ENCODE results near the gene SSBP4.

Gene SSBP4

DNA sequence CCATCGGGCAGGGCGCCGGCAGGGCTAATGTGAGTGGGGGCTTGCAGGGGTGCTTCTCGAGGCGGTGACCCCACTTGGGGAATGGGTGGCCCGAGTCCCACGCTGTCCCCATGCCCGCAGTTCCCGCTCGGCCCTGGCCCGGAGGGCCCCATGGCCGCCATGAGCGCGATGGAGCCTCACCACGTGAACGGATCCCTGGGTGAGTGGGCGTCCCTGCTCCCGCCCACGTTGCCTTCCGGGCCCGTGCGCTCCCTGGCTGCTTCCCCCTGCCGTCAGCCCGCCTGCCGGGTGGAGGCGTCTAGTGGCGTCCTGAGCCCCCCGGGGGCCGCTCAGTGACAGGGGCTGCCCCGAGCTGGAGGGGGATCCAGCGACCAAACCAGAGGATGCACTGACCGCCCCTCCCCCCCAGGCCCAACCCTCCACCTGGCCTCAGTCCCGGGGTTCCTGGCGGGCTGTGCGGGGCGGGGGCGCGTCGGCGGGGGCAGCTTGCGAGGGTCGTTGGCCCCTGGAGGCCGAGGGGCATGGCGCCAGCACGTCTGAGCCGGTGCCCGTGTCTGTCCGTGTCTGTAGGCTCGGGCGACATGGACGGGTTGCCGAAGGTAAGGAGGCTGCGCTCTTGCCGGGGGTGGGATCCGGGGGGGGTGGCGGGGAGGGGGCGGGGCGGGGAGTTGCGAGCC lies 14.0 kb downstream of the SSBP4 start:
- DNase-seq (ENCODE audit: low read depth): no peak

DNA sequence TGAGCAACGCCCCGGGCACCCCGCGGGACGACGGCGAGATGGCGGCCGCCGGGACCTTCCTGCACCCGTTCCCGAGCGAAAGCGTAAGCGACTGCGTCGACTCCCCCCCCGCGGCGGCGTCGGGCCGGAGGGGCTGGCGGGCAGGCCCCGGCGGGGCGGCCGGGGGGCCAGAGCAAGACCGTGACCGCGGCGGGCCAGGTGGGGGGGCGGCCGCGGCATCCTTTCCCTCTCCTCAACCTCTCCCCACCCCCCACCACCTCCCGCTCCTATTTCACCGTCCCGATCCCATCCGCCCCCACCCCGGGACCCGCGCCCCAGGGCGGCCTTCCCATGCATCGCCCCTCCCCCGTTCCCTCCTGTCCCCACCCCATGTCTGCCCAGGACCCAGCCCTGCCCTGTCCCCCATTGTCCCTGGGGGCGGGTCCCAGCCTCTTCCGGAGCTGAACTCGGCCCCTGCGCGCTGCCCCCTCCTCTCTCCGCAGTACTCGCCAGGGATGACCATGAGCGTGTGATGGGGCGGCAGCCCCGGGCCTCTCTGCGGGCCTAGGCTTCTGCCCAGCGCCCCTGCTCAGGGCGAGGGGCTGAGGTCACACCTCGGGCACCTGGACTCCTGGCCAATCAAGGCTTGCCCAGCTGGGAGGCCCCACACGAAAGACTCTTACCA lies 14.7 kb downstream of the SSBP4 start:
- DNase-seq (ENCODE audit: low read depth): no peak

DNA sequence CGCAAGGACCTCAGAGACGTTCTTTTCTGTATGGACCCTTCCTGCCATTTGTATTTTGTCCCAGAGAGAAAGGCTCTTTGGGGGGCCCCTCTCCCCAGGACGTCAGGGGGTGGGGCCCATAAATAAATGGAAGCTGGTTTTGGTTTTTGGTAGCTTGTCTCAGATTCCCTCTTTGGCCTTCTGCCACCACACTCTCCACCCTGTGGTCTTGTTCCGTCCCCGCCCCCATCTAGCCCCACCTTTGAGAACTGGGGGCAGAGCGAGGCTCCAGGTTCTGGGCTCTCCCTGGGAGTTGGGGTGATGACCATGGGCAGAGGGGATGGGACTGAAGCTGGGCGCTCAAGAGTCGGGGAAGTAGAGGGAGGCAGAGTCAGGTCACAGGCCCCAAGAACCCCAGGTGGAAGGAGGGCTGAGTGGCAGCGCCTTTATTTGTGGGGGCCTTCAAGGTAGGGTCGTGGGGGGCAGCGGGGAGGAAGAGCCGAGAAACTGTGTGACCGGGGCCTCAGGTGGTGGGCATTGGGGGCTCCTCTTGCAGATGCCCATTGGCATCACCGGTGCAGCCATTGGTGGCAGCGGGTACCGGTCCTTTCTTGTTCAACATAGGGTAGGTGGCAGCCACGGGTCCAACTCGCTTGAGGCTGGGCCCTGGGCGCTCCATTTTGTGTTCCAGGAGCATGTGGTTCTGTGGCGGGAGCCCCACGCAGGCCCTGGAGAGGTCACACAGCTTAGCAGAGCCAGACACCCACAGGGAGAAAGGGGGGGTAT lies 15.4 kb downstream of the SSBP4 start:
- no peak for DNase-seq (ENCODE audit: low read depth)

GRCh38 chr19:18435178-18435841 lies 16.1 kb downstream of the SSBP4 start:
- no peak for DNase-seq (ENCODE audit: low read depth)

- DNase-seq (ENCODE audit: low read depth): no peak
Observed at GRCh38 chr19:18435842-18436670, 16.9 kb downstream of the SSBP4 start.

GRCh38 chr19:18436671-18437490 lies 17.7 kb downstream of the SSBP4 start:
- peak; percentile 66 for DNase-seq (ENCODE audit: low read depth)

- no peak for DNase-seq (ENCODE audit: low read depth)
Observed at GRCh38 chr19:18437491-18438330, 18.5 kb downstream of the SSBP4 start, which contains the start of gene ISYNA1. TSS of gene ISYNA1 (minus strand) at chr19:18438133. CDS start at chr19:18437979, 154 bp downstream.

DNA sequence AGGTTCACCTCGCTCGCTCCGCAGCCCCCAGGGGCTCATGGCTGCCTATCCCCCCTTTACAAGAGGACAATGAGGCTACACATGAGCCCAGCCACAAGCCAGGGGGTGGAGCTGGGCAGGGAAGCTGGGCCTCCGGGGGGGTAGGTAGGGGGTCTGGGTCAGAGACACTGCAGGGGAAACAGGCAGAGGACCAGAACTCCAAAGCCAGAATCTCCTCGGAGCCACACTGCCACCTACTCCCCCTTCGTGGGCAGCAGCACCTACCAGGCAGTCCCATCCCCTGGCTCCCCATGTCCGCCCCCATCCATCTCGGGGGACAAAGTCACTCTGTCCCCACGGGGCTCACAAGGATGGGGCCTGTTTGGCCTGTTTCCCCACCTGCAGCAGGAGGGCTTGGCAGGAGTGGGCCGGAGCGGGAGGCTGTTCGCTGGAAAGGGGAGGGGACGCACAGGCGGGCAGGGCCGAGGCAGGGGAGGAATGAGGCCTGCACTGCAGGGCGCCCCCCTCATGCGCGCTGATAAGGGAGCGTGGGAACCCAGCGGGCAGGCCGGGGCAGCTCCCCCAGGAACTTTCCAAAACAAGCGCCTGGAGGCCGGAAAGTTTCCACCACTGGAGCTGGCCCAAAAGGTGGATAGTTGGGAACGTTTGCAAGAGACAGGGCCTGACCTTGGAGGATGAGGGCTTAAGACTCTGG lies 19.3 kb downstream of the SSBP4 start:
- no peak for DNase-seq (ENCODE audit: low read depth)

GRCh38 chr19:18439025-18439909 lies 20.1 kb downstream of the SSBP4 start:
- DNase-seq (ENCODE audit: low read depth): no peak

GRCh38 chr19:18439910-18440237 lies 20.7 kb downstream of the SSBP4 start:
- no peak for DNase-seq (ENCODE audit: low read depth)

DNA sequence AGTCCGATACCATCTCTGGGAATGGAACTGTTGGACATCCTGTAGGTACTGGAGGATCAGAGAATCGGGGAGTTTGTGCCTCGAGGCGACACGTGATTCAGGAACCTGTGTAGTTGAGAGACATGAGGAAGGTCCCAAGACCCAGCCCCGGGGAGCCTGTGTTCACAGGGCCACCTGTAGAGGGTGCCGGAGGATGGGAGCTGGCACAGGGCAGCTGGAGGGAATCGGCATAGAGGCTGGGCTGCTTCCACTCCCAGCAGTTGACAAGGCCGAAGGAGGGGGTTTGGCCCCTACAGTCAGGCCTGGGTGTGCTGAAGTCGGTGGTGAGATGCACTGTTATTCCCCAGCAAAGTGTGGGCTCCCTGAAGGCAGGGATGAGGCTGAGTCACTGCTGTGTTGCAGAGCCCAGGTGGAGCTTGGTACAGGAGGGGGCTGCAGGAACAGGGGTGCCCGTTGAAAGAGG lies 21.2 kb downstream of the SSBP4 start:
- no peak for DNase-seq (ENCODE audit: low read depth)

GRCh38 chr19:18440936-18441803 lies 22.0 kb downstream of the SSBP4 start:
- no peak for DNase-seq (ENCODE audit: low read depth)

- DNase-seq (ENCODE audit: low read depth): no peak
Observed at GRCh38 chr19:18441804-18442788, 22.9 kb downstream of the SSBP4 start.

GRCh38 chr19:18442941-18443340 lies 23.7 kb downstream of the SSBP4 start:
- no peak for DNase-seq (ENCODE audit: low read depth)

GRCh38 chr19:18443406-18443805 lies 24.2 kb downstream of the SSBP4 start:
- no peak for DNase-seq (ENCODE audit: low read depth)

- no peak for DNase-seq (ENCODE audit: low read depth)
Observed at GRCh38 chr19:18443831-18444230, 24.6 kb downstream of the SSBP4 start.

Data from activated T-helper 1 cell treated with Interleukin-2 at 50 U/mL for 16 hours (primary cell).